Measurements from ENCODE around the gene TACC2. TPM values are rescaled to one million over a fixed set of nuclear protein-coding genes. Genes with fewer than 3 reads are reported as not detected.

The TACC2 gene, protein sequence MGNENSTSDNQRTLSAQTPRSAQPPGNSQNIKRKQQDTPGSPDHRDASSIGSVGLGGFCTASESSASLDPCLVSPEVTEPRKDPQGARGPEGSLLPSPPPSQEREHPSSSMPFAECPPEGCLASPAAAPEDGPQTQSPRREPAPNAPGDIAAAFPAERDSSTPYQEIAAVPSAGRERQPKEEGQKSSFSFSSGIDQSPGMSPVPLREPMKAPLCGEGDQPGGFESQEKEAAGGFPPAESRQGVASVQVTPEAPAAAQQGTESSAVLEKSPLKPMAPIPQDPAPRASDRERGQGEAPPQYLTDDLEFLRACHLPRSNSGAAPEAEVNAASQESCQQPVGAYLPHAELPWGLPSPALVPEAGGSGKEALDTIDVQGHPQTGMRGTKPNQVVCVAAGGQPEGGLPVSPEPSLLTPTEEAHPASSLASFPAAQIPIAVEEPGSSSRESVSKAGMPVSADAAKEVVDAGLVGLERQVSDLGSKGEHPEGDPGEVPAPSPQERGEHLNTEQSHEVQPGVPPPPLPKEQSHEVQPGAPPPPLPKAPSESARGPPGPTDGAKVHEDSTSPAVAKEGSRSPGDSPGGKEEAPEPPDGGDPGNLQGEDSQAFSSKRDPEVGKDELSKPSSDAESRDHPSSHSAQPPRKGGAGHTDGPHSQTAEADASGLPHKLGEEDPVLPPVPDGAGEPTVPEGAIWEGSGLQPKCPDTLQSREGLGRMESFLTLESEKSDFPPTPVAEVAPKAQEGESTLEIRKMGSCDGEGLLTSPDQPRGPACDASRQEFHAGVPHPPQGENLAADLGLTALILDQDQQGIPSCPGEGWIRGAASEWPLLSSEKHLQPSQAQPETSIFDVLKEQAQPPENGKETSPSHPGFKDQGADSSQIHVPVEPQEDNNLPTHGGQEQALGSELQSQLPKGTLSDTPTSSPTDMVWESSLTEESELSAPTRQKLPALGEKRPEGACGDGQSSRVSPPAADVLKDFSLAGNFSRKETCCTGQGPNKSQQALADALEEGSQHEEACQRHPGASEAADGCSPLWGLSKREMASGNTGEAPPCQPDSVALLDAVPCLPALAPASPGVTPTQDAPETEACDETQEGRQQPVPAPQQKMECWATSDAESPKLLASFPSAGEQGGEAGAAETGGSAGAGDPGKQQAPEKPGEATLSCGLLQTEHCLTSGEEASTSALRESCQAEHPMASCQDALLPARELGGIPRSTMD (N-terminal part only)
- not detected for total RNA-seq

GRCh38 chr10:121988361-121989324, at the start of gene TACC2:
TACC2 (plus strand) TSS chr10:121989163; CDS start chr10:122021982, 32,819 bp downstream.
- peaks cover 16% of the 10 kb centered on the region for H3K9me3 Mint-ChIP-seq
- intact Hi-C loops (cut with micrococcal nuclease): no loop called here
- CTCF ChIA-PET: no interaction called here
- H3K4me3 Mint-ChIP-seq: no peak within 1 kb of the TSS
- H3K36me3 Mint-ChIP-seq (ENCODE audit: low read depth): peaks cover 1% of the 10 kb centered on the region
- no peak within 1 kb of the TSS for H3K27ac Mint-ChIP-seq
- peaks cover 5% of the 10 kb centered on the region for H3K4me1 Mint-ChIP-seq (ENCODE audit: low read depth)
- peak; percentile 25 for DNase-seq
- H3K27me3 Mint-ChIP-seq (ENCODE audit: low read depth): peaks cover 12% of the 10 kb centered on the region

DNA sequence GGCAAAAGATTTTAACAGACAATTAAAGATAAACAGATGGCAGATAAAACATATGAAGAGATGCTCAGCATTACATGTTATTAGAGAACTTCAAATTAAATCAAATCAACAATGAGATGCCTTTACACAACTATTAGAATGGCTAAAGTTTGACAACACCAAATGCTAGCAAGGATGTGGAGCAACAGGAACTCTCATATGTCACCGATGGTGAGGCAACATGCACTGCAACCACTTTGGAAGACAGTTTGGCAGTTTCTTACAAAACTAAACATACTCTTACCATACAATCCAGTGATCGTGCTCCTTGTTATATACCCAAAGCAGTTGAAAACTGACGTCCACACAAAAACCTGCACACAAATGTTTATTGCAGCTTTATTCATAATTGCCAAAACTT, 47.4 kb upstream of the TACC2 start:
- intact Hi-C loops (cut with micrococcal nuclease): no loop called here
- Mint-ChIP-seq H3K4me1 (ENCODE audit: low read depth) (no peaks in the 10 kb centered on the region), H3K4me3 (no peak overlapping the region), H3K27me3 (ENCODE audit: low read depth) (peaks cover 24% of the 10 kb centered on the region), H3K36me3 (ENCODE audit: low read depth) (no peaks in the 10 kb centered on the region), H3K9me3 (no peaks in the 10 kb centered on the region), H3K27ac (no peak overlapping the region)
- DNase-seq: no peak
- CTCF ChIA-PET: no interaction called here

DNA sequence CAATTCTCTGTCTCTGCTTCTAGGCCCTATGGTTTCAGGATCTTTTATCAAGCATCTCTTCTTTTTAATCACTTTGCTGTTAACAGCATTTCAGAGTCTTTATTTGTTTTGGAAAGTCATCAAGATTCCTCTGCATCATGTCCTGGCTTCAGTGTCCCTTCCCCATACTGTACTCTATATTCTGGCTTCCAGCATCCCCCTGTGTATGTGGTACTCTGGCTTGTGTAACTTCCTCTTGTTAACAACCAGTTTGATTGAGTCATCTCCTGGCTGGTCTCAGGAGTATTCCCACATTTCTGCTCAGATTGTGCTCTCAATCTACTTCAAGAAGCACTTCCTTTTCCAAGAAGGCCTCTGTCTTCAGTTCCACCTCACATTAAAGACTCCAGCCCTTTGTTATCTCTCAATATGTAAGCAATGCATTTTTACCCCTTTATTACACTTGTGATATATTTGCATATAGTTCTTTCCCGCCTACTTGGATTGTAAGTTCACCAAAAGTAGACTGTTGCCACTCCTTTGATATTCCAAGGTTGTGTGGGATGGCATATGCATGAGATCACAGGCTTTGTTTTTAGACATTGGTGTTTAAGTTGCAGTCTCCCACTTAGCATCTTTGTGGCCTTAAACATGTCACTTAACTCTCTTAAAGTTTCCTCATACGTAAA, 46.1 kb upstream of the TACC2 start:
- no peaks in the 10 kb centered on the region for H3K9me3 Mint-ChIP-seq
- H3K4me1 Mint-ChIP-seq (ENCODE audit: low read depth): no peaks in the 10 kb centered on the region
- H3K27ac Mint-ChIP-seq: no peak overlapping the region
- intact Hi-C loops (cut with micrococcal nuclease): no loop called here
- H3K36me3 Mint-ChIP-seq (ENCODE audit: low read depth): no peaks in the 10 kb centered on the region
- H3K4me3 Mint-ChIP-seq: no peak overlapping the region
- DNase-seq: no peak
- H3K27me3 Mint-ChIP-seq (ENCODE audit: low read depth): peaks cover 20% of the 10 kb centered on the region
- CTCF ChIA-PET: interaction anchor here (0.6 kb wide), 1 partner anchor 215 kb away, joined by 3 read pairs; no protein-coding TSS in a partner anchor

- intact Hi-C loops (cut with micrococcal nuclease): no loop called here
- DNase-seq: no peak
- peaks cover 6% of the 10 kb centered on the region for H3K27me3 Mint-ChIP-seq (ENCODE audit: low read depth)
- no peak overlapping the region for H3K4me3 Mint-ChIP-seq
- H3K36me3 Mint-ChIP-seq (ENCODE audit: low read depth): peaks cover 6% of the 10 kb centered on the region
- H3K4me1 Mint-ChIP-seq (ENCODE audit: low read depth): no peaks in the 10 kb centered on the region
- H3K27ac Mint-ChIP-seq: no peak overlapping the region
- H3K9me3 Mint-ChIP-seq: no peaks in the 10 kb centered on the region
- CTCF ChIA-PET: no interaction called here
Measured at GRCh38 chr10:121947343-121948330, 41.3 kb upstream of the TACC2 start.

DNA sequence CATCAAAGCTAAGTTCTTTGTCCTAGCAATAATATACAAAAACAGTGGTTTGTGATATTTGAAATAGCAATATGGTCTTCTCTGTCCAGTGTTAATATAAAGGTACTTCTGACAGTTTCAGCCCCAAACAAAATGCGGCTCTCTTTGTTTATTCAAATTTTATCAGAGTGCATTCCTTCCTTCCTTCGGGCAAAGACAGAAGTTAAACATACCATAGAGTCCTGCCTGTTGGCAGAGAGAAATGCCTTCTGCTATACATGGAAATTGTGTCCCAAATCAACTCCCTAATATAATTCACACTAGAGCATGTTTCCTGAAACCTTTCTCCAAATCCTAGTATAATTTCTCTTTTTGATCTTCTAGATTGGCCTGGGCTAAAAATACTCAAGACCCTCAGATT, 39.9 kb upstream of the TACC2 start:
- H3K27ac Mint-ChIP-seq: no peak overlapping the region
- no peak overlapping the region for H3K4me3 Mint-ChIP-seq
- intact Hi-C loops (cut with micrococcal nuclease): no loop called here
- CTCF ChIA-PET: no interaction called here
- H3K9me3 Mint-ChIP-seq: no peaks in the 10 kb centered on the region
- DNase-seq: no peak
- peaks cover 11% of the 10 kb centered on the region for H3K36me3 Mint-ChIP-seq (ENCODE audit: low read depth)
- H3K27me3 Mint-ChIP-seq (ENCODE audit: low read depth): no peaks in the 10 kb centered on the region
- no peaks in the 10 kb centered on the region for H3K4me1 Mint-ChIP-seq (ENCODE audit: low read depth)

DNA sequence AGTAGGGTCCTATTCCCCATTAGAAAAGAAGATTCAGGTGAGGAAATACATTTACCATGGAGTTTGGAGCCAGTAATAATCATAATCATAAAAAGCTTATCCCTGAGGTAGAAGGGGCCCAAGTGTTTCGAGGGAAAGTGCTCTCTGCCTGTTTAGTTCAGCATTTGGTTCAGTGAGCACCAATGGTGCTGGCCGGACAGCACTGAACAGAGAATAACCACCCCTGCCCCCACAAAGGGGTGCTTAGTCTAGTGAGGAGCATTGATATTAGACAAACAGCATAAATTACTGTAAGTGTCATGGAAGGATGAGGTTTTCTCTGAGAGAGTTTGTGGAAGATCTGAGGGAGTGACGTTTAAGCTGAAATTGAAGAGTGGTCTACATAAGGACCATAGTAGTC, 39.5 kb upstream of the TACC2 start:
- intact Hi-C loops (cut with micrococcal nuclease): no loop called here
- DNase-seq: no peak
- peaks cover 11% of the 10 kb centered on the region for H3K36me3 Mint-ChIP-seq (ENCODE audit: low read depth)
- no peaks in the 10 kb centered on the region for H3K4me1 Mint-ChIP-seq (ENCODE audit: low read depth)
- no peak overlapping the region for H3K4me3 Mint-ChIP-seq
- no peaks in the 10 kb centered on the region for H3K27me3 Mint-ChIP-seq (ENCODE audit: low read depth)
- no peak overlapping the region for H3K27ac Mint-ChIP-seq
- H3K9me3 Mint-ChIP-seq: no peaks in the 10 kb centered on the region
- CTCF ChIA-PET: no interaction called here

- CTCF ChIA-PET: interaction anchor here (0.6 to 1.0 kb wide), 2 partner anchors 23 to 353 kb away, joined by 3 read pairs; no protein-coding TSS in a partner anchor
- H3K4me1 Mint-ChIP-seq (ENCODE audit: low read depth): peaks cover 5% of the 10 kb centered on the region
- no peak overlapping the region for H3K27ac Mint-ChIP-seq
- H3K36me3 Mint-ChIP-seq (ENCODE audit: low read depth): peaks cover 29% of the 10 kb centered on the region
- no peaks in the 10 kb centered on the region for H3K27me3 Mint-ChIP-seq (ENCODE audit: low read depth)
- H3K9me3 Mint-ChIP-seq: no peaks in the 10 kb centered on the region
- H3K4me3 Mint-ChIP-seq: no peak overlapping the region
- intact Hi-C loops (cut with micrococcal nuclease): no loop called here
- DNase-seq: no peak
Measured at GRCh38 chr10:121952226-121952625, 36.7 kb upstream of the TACC2 start.

DNA sequence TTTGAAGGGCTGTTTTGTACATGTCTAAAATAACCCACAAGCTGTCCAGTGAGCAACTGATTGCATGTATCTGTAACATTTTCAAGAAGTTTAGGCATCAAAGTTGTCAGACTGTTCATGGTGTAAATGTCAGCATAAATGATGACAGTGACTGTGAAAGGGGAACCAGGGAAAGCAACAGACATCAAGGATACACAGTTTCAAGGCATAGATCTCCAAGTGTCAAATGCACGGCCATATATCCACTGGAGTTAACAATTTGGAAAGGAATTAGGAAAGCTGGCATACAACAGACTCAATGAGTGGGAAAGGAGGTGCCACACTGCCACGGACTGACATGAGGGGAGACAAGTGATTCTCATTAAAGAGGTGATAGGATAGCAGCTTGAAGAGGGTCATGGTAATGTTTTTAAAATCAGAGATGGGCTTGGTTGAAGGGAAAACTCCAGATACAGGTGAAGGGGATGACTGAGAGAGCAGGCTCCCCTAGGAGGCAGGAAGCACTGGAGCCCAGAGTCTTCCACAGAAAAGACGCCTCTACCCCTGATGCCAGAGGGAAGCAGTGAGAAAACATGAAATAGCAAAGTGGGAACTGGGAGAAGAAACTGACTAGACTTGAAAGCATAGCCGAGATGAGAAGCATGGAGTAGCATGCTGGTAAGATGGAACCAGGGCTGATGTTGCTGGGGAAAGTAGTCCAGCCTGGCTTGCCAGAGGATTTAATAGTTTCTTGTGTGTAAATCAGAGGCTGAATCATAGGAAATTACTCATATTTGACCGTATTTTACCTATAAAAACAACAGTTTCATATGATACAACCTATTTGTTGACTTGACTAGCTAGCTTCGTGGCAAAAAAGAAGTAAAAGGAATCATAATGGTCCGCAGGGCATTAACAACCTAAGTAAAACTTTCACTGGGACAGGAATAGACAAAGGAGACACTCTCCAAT, 32.6 kb upstream of the TACC2 start:
- H3K27ac Mint-ChIP-seq: peak overlapping the region; percentile 52
- no peak overlapping the region for H3K4me3 Mint-ChIP-seq
- H3K9me3 Mint-ChIP-seq: no peaks in the 10 kb centered on the region
- H3K36me3 Mint-ChIP-seq (ENCODE audit: low read depth): peaks cover 39% of the 10 kb centered on the region
- DNase-seq: no peak
- CTCF ChIA-PET: no interaction called here
- peaks cover 14% of the 10 kb centered on the region for H3K4me1 Mint-ChIP-seq (ENCODE audit: low read depth)
- intact Hi-C loops (cut with micrococcal nuclease): no loop called here
- H3K27me3 Mint-ChIP-seq (ENCODE audit: low read depth): no peaks in the 10 kb centered on the region

DNA sequence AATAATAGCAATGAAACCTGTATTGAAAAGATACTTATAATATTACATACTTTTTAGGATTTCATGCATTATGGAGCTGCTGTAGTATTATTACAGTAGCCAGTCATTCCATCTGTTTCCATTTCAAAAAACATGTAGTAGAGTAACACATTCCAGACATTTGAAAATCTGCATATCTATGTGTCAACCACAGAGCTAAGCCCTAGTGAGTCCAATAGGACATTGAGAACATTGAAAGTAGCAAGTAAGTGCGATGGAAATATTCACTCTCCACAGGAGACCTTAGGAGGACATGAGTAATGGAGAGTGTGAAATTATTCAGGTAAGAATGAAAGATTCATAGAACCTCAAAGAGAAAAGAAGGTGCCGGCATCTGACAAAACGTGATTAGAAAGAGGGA, 29.3 kb upstream of the TACC2 start:
- Mint-ChIP-seq H3K27me3 (ENCODE audit: low read depth) (no peaks in the 10 kb centered on the region), H3K4me3 (no peak overlapping the region), H3K4me1 (ENCODE audit: low read depth) (peaks cover 14% of the 10 kb centered on the region), H3K9me3 (no peaks in the 10 kb centered on the region), H3K36me3 (ENCODE audit: low read depth) (peaks cover 41% of the 10 kb centered on the region), H3K27ac (no peak overlapping the region)
- no peak for DNase-seq
- intact Hi-C loops (cut with micrococcal nuclease): no loop called here
- CTCF ChIA-PET: no interaction called here

DNA sequence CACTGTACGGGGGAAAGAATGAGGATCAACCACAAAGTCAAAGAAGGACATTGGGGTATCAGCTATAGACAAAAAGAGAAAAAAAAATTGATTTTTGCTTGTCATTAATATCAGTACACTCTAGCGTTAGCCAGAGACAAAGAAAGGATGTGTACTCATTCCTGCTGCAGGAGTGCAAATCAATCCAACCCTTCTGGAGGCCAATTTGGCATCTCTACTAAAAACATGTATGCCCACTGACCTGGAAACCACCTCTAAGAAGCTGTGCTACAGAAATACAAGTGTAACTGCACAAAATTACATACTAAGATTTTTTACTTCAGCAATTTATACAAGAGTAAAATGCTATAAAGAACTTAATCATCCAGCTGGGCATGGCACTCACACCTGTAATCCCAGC, 27.5 kb upstream of the TACC2 start:
- no peak for DNase-seq
- no peak overlapping the region for H3K27ac Mint-ChIP-seq
- H3K4me1 Mint-ChIP-seq (ENCODE audit: low read depth): peaks cover 13% of the 10 kb centered on the region
- CTCF ChIA-PET: no interaction called here
- H3K36me3 Mint-ChIP-seq (ENCODE audit: low read depth): peaks cover 35% of the 10 kb centered on the region
- H3K9me3 Mint-ChIP-seq: no peaks in the 10 kb centered on the region
- no peak overlapping the region for H3K4me3 Mint-ChIP-seq
- intact Hi-C loops (cut with micrococcal nuclease): no loop called here
- H3K27me3 Mint-ChIP-seq (ENCODE audit: low read depth): no peaks in the 10 kb centered on the region
